HepG2 (cell line): ENCODE data around the gene DQX1. TPM values are rescaled to one million over a fixed set of nuclear protein-coding genes. Genes with fewer than 3 reads are reported as not detected.
A peak's percentile ranks its signal among the peaks of the same experiment; 100 is the strongest.

Experiments
- ATRX ChIP-seq: sonication (generic); formaldehyde crosslinking; IDR thresholded peaks from 2 replicates; pipeline ENCODE4 v1.4.0; 2020; ENCODE audit warnings: missing genetic modification reagents, borderline replicate concordance
- CEBPG ChIP-seq: IDR thresholded peaks from 2 replicates; pipeline ENCODE4 v1.6.1; 2016
- EED ChIP-seq: sonication (generic); formaldehyde crosslinking; IDR thresholded peaks from 2 replicates; pipeline ENCODE4 v1.5.0; 2020; ENCODE audit warnings: mild to moderate bottlenecking, missing genetic modification reagents
- HDAC1 ChIP-seq: sonication (generic); formaldehyde crosslinking; IDR thresholded peaks from 2 replicates; pipeline ENCODE4 v1.5.1; 2020; ENCODE audit warnings: mild to moderate bottlenecking, missing genetic modification reagents
- HNRNPUL1 ChIP-seq: fragments of 200-400 bp; formaldehyde crosslinking; IDR thresholded peaks from 2 replicates; pipeline ENCODE4 v1.6.1; 2017; ENCODE audit warnings: low read depth, mild to moderate bottlenecking, low read length, moderate library complexity
- JUNB ChIP-seq: sonication (generic); formaldehyde crosslinking; IDR thresholded peaks from 2 replicates; pipeline ENCODE4 v1.8.0; 2022; ENCODE audit warnings: missing genetic modification reagents, mild to moderate bottlenecking, borderline replicate concordance
- KLF11 ChIP-seq: IDR thresholded peaks from 2 replicates; pipeline ENCODE4 v1.6.1; 2016; ENCODE audit warnings: missing compliant biosample characterization
- MED13 ChIP-seq: sonication (generic); formaldehyde crosslinking; IDR thresholded peaks from 2 replicates; pipeline ENCODE4 v1.5.0; 2020; ENCODE audit warnings: missing genetic modification reagents
- MED8 ChIP-seq: sonication (generic); formaldehyde crosslinking; IDR thresholded peaks from 2 replicates; pipeline ENCODE4 v1.8.1; 2023; ENCODE audit warnings: mild to moderate bottlenecking, missing genetic modification reagents; ENCODE audit not compliant: insufficient replicate concordance
- NCOA1 ChIP-seq: sonication (generic); formaldehyde crosslinking; IDR thresholded peaks from 2 replicates; pipeline ENCODE4 v1.9.0; 2021; ENCODE audit warnings: missing genetic modification reagents
- NCOA5 ChIP-seq: sonication (generic); formaldehyde crosslinking; IDR thresholded peaks from 2 replicates; pipeline ENCODE4 v1.4.0; 2020; ENCODE audit warnings: missing genetic modification reagents
- NR2F2 ChIP-seq: IDR thresholded peaks from 2 replicates; pipeline ENCODE4 v1.6.1; 2012; ENCODE audit warnings: low read depth, inconsistent platforms, borderline replicate concordance
- POLR2AphosphoS2 ChIP-seq: IDR thresholded peaks from 2 replicates; pipeline ENCODE4 v1.6.1; 2011; ENCODE audit warnings: low read depth, low read length, improper control_type of control experiment
- RARG ChIP-seq: sonication (generic); formaldehyde crosslinking; IDR thresholded peaks from 2 replicates; pipeline ENCODE4 v1.4.0; 2020; ENCODE audit warnings: low read depth, mild to moderate bottlenecking, missing genetic modification reagents
- SUZ12 ChIP-seq: fragments of 150-350 bp; IDR thresholded peaks from 2 replicates; pipeline ENCODE4 v1.6.1; 2014; ENCODE audit warnings: low read depth, low read length
- TSC22D2 ChIP-seq: sonication (generic); formaldehyde crosslinking; IDR thresholded peaks from 2 replicates; pipeline ENCODE4 v1.5.1; 2020; ENCODE audit warnings: missing genetic modification reagents, mild to moderate bottlenecking, borderline replicate concordance
- ZBTB14 ChIP-seq: sonication (generic); formaldehyde crosslinking; IDR thresholded peaks from 2 replicates; pipeline ENCODE4 v1.4.0; 2020; ENCODE audit warnings: missing genetic modification reagents
- ZBTB20 ChIP-seq: sonication (generic); formaldehyde crosslinking; IDR thresholded peaks from 2 replicates; pipeline ENCODE4 v1.8.1; 2023; ENCODE audit warnings: missing genetic modification reagents, low read depth, mild to moderate bottlenecking, borderline replicate concordance
- ZNF337 ChIP-seq: sonication (generic); formaldehyde crosslinking; IDR thresholded peaks from 2 replicates; pipeline ENCODE4 v1.5.1; 2020; ENCODE audit warnings: missing genetic modification reagents, low read depth, mild to moderate bottlenecking, borderline replicate concordance
- ZNF430 ChIP-seq: sonication (generic); formaldehyde crosslinking; IDR thresholded peaks from 2 replicates; pipeline ENCODE4 v1.9.0; 2021; ENCODE audit warnings: mild to moderate bottlenecking, missing genetic modification reagents
- ZNF441 ChIP-seq: sonication (generic); formaldehyde crosslinking; IDR thresholded peaks from 2 replicates; pipeline ENCODE4 v1.7.0; 2021; ENCODE audit warnings: missing genetic modification reagents, borderline replicate concordance
- ZNF484 ChIP-seq: sonication (generic); formaldehyde crosslinking; IDR thresholded peaks from 2 replicates; pipeline ENCODE4 v1.5.1; 2020; ENCODE audit warnings: mild to moderate bottlenecking, low read depth, missing genetic modification reagents, borderline replicate concordance
- ZNF510 ChIP-seq: sonication (generic); formaldehyde crosslinking; IDR thresholded peaks from 2 replicates; pipeline ENCODE4 v1.4.0; 2020; ENCODE audit warnings: low read depth, mild to moderate bottlenecking, missing genetic modification reagents
- ZNF772 ChIP-seq: sonication (generic); formaldehyde crosslinking; IDR thresholded peaks from 2 replicates; pipeline ENCODE4 v1.5.0; 2020; ENCODE audit warnings: mild to moderate bottlenecking, missing genetic modification reagents
- ZNF773 ChIP-seq: sonication (generic); formaldehyde crosslinking; IDR thresholded peaks from 2 replicates; pipeline ENCODE4 v1.4.0; 2020; ENCODE audit warnings: missing genetic modification reagents, borderline replicate concordance
- ZNF784 ChIP-seq: sonication (generic); formaldehyde crosslinking; IDR thresholded peaks from 2 replicates; pipeline ENCODE4 v1.5.1; 2020; ENCODE audit warnings: missing genetic modification reagents, mild to moderate bottlenecking, borderline replicate concordance
- polyA plus RNA-seq, 8 experiments: library from polyadenylated mRNA; depleted of rRNA in 3 of 8; stranded (reverse) in 7 of 8; unstranded in 1 of 8; fragments of >200 nt; fragmentation: Illumina TruSeq in 4 of 8; extraction: Trizol in 4 of 8; gene quantifications; 2 replicates each; pipeline versions ENCODE4 v1.2.1 to v1.2.3, GENCODE V29; 2011 to 2016; ENCODE audit warnings: low read depth in 4 of 8, missing spikeins in 1 of 8, mixed read lengths in 1 of 8; ENCODE audit not compliant: insufficient read depth in 1 of 8
- total RNA-seq, 5 experiments: library from RNA; depleted of rRNA; stranded (reverse); fragments of >200 nt; fragmentation: Illumina TruSeq; extraction: Trizol; gene quantifications; 2 replicates each; pipeline ENCODE4 v1.2.3, GENCODE V29; 2016; ENCODE audit warnings: low read depth in 1 of 5
- TF ChIP-seq, protein P1 (sequence below): sonication (generic); formaldehyde crosslinking; IDR thresholded peaks from 2 replicates; pipeline ENCODE4 v1.8.1; 2022; ENCODE audit warnings: mild to moderate bottlenecking, missing genetic modification reagents
- TF ChIP-seq, protein P2 (sequence below): IDR thresholded peaks from 2 replicates; pipeline ENCODE4 v1.6.1; 2016; ENCODE audit warnings: control low read depth

DQX1 gene
- total and polyA plus RNA-seq, 2 of the 13 experiments (the other 11 are each of a cell fraction or from before 2014, with no cell fraction given): 27.6 to 89.8 TPM

GRCh38 chr2:74496997-74497776 is 28.8 kb downstream of the DQX1 start (continued):
- TF ChIP-seq, protein P1, sequence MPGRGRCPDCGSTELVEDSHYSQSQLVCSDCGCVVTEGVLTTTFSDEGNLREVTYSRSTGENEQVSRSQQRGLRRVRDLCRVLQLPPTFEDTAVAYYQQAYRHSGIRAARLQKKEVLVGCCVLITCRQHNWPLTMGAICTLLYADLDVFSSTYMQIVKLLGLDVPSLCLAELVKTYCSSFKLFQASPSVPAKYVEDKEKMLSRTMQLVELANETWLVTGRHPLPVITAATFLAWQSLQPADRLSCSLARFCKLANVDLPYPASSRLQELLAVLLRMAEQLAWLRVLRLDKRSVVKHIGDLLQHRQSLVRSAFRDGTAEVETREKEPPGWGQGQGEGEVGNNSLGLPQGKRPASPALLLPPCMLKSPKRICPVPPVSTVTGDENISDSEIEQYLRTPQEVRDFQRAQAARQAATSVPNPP (CRISPR knock-in tag): no peak
- TF ChIP-seq JUNB (CRISPR knock-in tag) (no peak), NCOA5 (CRISPR knock-in tag) (no peak), NCOA1 (CRISPR knock-in tag) (no peak), ZBTB14 (CRISPR knock-in tag) (no peak), KLF11 (0 out of 2 replicates have a peak, but pooled peaks have one; percentile 12), ZNF773 (no peak), ZNF772 (CRISPR knock-in tag) (no peak), POLR2AphosphoS2 (no peak), TSC22D2 (CRISPR knock-in tag) (peak; percentile 25; the same call in 1 of the 2 replicates), ZNF430 (no peak), CEBPG (peak; percentile 60), ZNF510 (CRISPR knock-in tag) (no peak), MED8 (CRISPR knock-in tag) (peak; percentile 22), RARG (CRISPR knock-in tag) (no peak), HNRNPUL1 (no peak), ZNF441 (no peak), ZNF337 (CRISPR knock-in tag) (no peak), EED (CRISPR knock-in tag) (no peak), ATRX (no peak), ZNF484 (CRISPR knock-in tag) (no peak), NR2F2 (0 out of 2 replicates have a peak, but pooled peaks have one; percentile 17), MED13 (CRISPR knock-in tag) (no peak; the same call in 1 of the 2 replicates), SUZ12 (no peak), HDAC1 (CRISPR knock-in tag) (no peak; the same call in 1 of the 2 replicates), ZBTB20 (CRISPR knock-in tag) (no peak; the same call in 1 of the 2 replicates), ZNF784 (CRISPR knock-in tag) (no peak)
- TF ChIP-seq, protein P2, sequence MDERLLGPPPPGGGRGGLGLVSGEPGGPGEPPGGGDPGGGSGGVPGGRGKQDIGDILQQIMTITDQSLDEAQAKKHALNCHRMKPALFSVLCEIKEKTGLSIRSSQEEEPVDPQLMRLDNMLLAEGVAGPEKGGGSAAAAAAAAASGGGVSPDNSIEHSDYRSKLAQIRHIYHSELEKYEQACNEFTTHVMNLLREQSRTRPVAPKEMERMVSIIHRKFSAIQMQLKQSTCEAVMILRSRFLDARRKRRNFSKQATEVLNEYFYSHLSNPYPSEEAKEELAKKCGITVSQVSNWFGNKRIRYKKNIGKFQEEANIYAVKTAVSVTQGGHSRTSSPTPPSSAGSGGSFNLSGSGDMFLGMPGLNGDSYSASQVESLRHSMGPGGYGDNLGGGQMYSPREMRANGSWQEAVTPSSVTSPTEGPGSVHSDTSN: no peak
